Right lobe of liver (tissue), 4 donors: ENCODE results near the gene CLIC6.

ENCODE experiments used
- POLR2A ChIP-seq: fragments of 450-650 bp; IDR thresholded peaks from one replicate; pipeline ENCODE4 v1.6.1; 2017; ENCODE audit warnings: antibody characterized with exemption, mild to moderate bottlenecking
- TF ChIP-seq, protein P1 (sequence below), 4 donors: fragments of 200-600 bp in 3 of 4; fragments of 450-650 bp in 1 of 4; IDR thresholded peaks; one replicate each; pipeline versions ENCODE4 v1.5.1 to v1.8.0; 2016 to 2022; ENCODE audit warnings: antibody characterized with exemption in 4 of 4, mild to moderate bottlenecking in 2 of 4
- donor health status: DM: no; HTN: no; CAD: no.
- donor health status: DM: no; HTN: no; CAD: no.
- donor health status: DM: no; HTN: yes; CAD: no.

DNA sequence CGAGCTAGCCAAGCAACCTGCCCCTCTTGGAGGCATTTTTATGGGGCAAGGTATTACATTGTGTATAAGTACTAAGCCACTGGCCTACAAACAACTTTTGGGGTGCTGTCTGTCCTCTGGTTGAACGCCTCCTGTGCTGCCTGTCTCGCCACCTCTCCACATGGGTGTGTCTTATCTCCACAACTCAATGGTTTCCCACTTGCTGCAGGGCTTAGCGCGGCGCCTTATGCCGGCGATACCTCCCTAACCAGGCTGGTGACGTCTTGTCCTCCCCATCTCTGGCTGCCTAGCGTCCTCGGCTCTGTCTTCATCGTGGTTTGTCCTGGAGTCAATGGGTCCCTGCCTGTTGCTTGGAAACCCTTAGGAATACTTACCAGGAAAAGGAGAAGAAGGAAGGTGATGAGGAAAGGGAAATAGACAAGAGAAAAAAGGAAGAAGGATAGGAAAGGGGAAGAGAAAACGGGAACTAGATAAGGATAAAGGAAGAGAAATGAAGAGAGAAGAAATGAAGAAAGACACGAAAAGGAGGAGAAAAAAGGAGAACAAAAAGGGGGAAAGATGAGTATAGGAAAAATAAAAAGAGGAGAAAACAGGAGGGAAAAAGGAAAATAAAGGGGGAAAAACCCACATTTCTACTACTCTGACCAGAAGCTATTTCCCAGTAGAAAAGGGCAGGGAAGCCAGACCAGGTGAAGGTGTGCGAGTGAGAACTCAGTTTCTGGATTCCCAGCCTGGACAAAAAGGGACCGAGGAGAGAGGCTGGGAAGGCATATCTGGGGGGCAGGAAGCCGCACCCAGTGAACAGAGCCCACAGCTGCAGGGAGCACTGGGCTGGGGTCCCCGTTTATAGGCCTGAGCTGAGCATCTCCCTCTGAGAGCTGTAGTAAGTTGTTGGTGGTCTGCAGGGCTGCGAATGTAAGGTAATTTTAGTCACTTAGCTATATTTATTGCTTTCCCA is 86.2 kb downstream of the CLIC6 start:
- TF ChIP-seq, protein P1, sequence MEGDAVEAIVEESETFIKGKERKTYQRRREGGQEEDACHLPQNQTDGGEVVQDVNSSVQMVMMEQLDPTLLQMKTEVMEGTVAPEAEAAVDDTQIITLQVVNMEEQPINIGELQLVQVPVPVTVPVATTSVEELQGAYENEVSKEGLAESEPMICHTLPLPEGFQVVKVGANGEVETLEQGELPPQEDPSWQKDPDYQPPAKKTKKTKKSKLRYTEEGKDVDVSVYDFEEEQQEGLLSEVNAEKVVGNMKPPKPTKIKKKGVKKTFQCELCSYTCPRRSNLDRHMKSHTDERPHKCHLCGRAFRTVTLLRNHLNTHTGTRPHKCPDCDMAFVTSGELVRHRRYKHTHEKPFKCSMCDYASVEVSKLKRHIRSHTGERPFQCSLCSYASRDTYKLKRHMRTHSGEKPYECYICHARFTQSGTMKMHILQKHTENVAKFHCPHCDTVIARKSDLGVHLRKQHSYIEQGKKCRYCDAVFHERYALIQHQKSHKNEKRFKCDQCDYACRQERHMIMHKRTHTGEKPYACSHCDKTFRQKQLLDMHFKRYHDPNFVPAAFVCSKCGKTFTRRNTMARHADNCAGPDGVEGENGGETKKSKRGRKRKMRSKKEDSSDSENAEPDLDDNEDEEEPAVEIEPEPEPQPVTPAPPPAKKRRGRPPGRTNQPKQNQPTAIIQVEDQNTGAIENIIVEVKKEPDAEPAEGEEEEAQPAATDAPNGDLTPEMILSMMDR (IDR thresholded peaks at IDR 0.05): no peak
- TF ChIP-seq POLR2A: no peak
